ENCODE results near the gene SMAD9.
A peak's percentile ranks its signal among the peaks of the same experiment; 100 is the strongest.

SMAD9 gene

DNA sequence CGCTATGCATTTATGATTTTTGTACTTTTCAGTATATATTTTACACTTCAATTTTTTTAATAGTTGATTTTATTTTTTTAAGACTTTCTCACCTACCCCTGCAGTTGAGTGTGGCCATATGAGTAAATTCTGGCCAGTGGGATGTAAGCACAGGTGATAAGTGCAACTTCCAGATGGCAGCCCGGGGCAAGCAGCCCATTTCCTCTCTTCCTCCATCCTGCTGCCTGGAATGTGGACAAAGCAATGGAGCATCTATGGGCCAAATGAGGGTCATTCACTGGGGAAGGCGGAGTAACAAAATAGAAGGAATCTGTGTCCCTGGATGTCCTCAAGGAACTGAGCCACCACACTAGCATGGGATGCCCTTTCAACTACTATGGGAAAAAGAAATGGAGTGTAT, 88.7 kb downstream of the SMAD9 start:
- Mint-ChIP-seq H3K9me3 (no peaks in the 10 kb centered on the region), H3K36me3 (ENCODE audit: low read depth) (peaks cover 8% of the 10 kb centered on the region), H3K4me1 (peaks cover 5% of the 10 kb centered on the region), H3K27me3 (ENCODE audit: low read depth, poor library complexity) (no peaks in the 10 kb centered on the region), H3K27ac (no peak overlapping the region), H3K4me3 (no peak overlapping the region)
- no peak for TF ChIP-seq CTCF (IDR thresholded peaks at IDR 0.05)
- DNase-seq, result no peak

DNA sequence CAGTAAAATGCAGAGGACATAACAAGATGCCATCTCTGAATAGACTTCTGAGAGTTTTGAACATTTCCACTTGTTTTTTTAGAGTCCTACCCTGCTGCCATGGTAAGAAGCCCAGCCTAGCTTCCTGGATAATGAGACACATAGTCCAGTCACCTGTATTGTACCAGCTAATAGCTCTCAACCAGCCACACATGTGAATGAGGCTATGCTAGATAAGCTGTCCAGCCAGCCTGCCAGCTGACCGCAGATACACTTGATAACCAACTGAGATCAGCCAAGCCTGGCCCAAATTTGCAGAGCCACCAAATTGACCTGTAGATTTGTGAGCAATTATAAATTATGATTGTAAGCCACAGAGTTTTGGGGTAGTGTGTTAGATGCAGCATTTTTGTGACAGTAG, 90.3 kb downstream of the SMAD9 start:
- DNase-seq, result no peak
- H3K27me3 Mint-ChIP-seq (ENCODE audit: low read depth, poor library complexity), result no peaks in the 10 kb centered on the region

GRCh38 chr13:36822785-36823184, 97.3 kb downstream of the SMAD9 start:
- Mint-ChIP-seq H3K27ac (no peak overlapping the region), H3K9me3 (no peaks in the 10 kb centered on the region)

More for the DNA sequence above, 90.3 kb downstream of the SMAD9 start:
- Mint-ChIP-seq H3K27ac (no peak overlapping the region), H3K4me1 (peaks cover 5% of the 10 kb centered on the region), H3K36me3 (ENCODE audit: low read depth) (peaks cover 4% of the 10 kb centered on the region), H3K9me3 (no peaks in the 10 kb centered on the region), H3K4me3 (no peak overlapping the region)
- TF ChIP-seq CTCF (IDR thresholded peaks at IDR 0.05), result no peak

DNA sequence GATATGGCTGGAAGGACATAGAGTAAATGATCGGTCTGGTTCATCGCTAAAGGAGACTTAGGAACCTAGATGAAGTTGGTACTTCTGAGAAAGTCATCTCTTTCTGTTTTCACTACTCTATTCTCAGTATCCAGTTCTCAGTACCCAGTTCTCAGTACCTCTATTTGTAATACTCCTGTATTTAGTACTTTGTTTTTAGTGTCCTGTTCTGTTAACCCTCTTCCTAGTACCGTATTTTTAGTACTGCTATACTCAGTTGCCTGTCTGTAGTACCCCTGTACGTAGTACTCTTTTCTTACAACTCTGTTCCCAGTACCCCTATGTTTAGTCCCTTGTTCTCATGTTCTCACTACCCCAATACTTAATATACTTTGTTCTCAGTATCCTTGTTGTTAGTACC, 99.8 kb downstream of the SMAD9 start:
- TF ChIP-seq CTCF (IDR thresholded peaks at IDR 0.05), result no peak
- no peaks in the 10 kb centered on the region for H3K9me3 Mint-ChIP-seq
- H3K27me3 Mint-ChIP-seq (ENCODE audit: low read depth, poor library complexity), result peaks cover 4% of the 10 kb centered on the region
- no peak overlapping the region for H3K27ac Mint-ChIP-seq
- peak overlapping the region; percentile 92 for H3K4me3 Mint-ChIP-seq
- peaks cover 39% of the 10 kb centered on the region for H3K4me1 Mint-ChIP-seq
- no peaks in the 10 kb centered on the region for H3K36me3 Mint-ChIP-seq (ENCODE audit: low read depth)
- DNase-seq, result no peak

More at GRCh38 chr13:36822785-36823184, 97.3 kb downstream of the SMAD9 start:
- no peaks in the 10 kb centered on the region for H3K27me3 Mint-ChIP-seq (ENCODE audit: low read depth, poor library complexity)
- H3K36me3 Mint-ChIP-seq (ENCODE audit: low read depth), result no peaks in the 10 kb centered on the region
- TF ChIP-seq CTCF (IDR thresholded peaks at IDR 0.05), result no peak
- peaks cover 39% of the 10 kb centered on the region for H3K4me1 Mint-ChIP-seq
- no peak overlapping the region for H3K4me3 Mint-ChIP-seq
- DNase-seq, result no peak

- DNase-seq, result no peak
- H3K36me3 Mint-ChIP-seq (ENCODE audit: low read depth), result no peaks in the 10 kb centered on the region
- H3K4me3 Mint-ChIP-seq, result peak overlapping the region; percentile 92
- peaks cover 39% of the 10 kb centered on the region for H3K4me1 Mint-ChIP-seq
- H3K27me3 Mint-ChIP-seq (ENCODE audit: low read depth, poor library complexity), result peaks cover 4% of the 10 kb centered on the region
- no peak for TF ChIP-seq CTCF (IDR thresholded peaks at IDR 0.05)
- no peak overlapping the region for H3K27ac Mint-ChIP-seq
- H3K9me3 Mint-ChIP-seq, result no peaks in the 10 kb centered on the region
These were observed 100.3 kb downstream of the SMAD9 start for GRCh38 chr13:36819739-36820090.

GRCh38 chr13:36818804-36819738, 101.0 kb downstream of the SMAD9 start, which contains the start of gene RFXAP:
Gene RFXAP (plus strand): TSS chr13:36819222. CDS start chr13:36819358, 136 bp downstream.
- no peak for TF ChIP-seq CTCF (IDR thresholded peaks at IDR 0.05)

More at GRCh38 chr13:36818804-36819738, 101.0 kb downstream of the SMAD9 start, which contains the start of gene RFXAP:
- Mint-ChIP-seq H3K36me3 (ENCODE audit: low read depth) (no peaks in the 10 kb centered on the region), H3K27ac (peak within 1 kb of the TSS; percentile 17), H3K4me3 (peak within 1 kb of the TSS; percentile 92), H3K9me3 (no peaks in the 10 kb centered on the region), H3K27me3 (ENCODE audit: low read depth, poor library complexity) (peaks cover 4% of the 10 kb centered on the region), H3K4me1 (peaks cover 39% of the 10 kb centered on the region)
- peak; percentile 97 for DNase-seq

All from nephron progenitor cell (in vitro differentiated cells).